Measurements from ENCODE around the gene RNF214. TPM values are rescaled to one million over a fixed set of nuclear protein-coding genes. Genes with fewer than 3 reads are reported as not detected.

RNF214 gene
- total RNA-seq, 4 donors from 2014 or later: 14.8 to 21.2 (median 17.4) TPM

- TF ChIP-seq POLR2A (IDR thresholded peaks at IDR 0.05) (no peak), EP300 (IDR thresholded peaks at IDR 0.05) (no peak)
- Histone ChIP-seq H3K9me3 (no peaks in the 10 kb centered on the region), H3K27ac (peak overlapping the region in 3 of 4 donors; percentile 97 to 99 (median 97)), H3K36me3 (peaks cover 0 to 50% of the 10 kb centered on the region in 2 donors), H3K27me3 (no peaks in the 10 kb centered on the region), H3K4me1 (peaks cover 0 to 43% (median 8%) of the 10 kb centered on the region in 3 donors), H3K4me3 (no peak overlapping the region)
- WGBS, 2 donors (ENCODE audit: low coverage in 1 of 2): 100% methylated on average over 2 of the region's 7 CpGs; no CpG with 5 or more reads in 1 of the 2 donors
- no peak for ATAC-seq
These were observed 35.5 kb upstream of the RNF214 start for GRCh38 chr11:117197006-117197405.

GRCh38 chr11:117197516-117198456 is 34.7 kb upstream of the RNF214 start:
- peak; percentile 64 for ATAC-seq
- Histone ChIP-seq H3K4me1 (peaks cover 0 to 50% (median 8%) of the 10 kb centered on the region in 3 donors), H3K9me3 (no peaks in the 10 kb centered on the region)

GRCh38 chr11:117198613-117199012 is 33.9 kb upstream of the RNF214 start:
- H3K27ac ChIP-seq: peak overlapping the region; percentile 97 to 99 (median 98)
- H3K4me1 ChIP-seq: peaks cover 0 to 58% (median 8%) of the 10 kb centered on the region in 3 donors
- peak overlapping the region; percentile 35 to 73 for H3K4me3 ChIP-seq
- peak; percentile 8 for ATAC-seq
- WGBS, 2 donors (ENCODE audit: low coverage in 1 of 2): 20 to 67% methylated on average over 2 to 4 of the region's 4 CpGs
- peaks cover 0 to 48% of the 10 kb centered on the region in 2 donors for H3K36me3 ChIP-seq
- TF ChIP-seq POLR2A (IDR thresholded peaks at IDR 0.05): no peak
- TF ChIP-seq POLR2AphosphoS5 (IDR thresholded peaks at IDR 0.05): no peak
- TF ChIP-seq EP300 (IDR thresholded peaks at IDR 0.05): no peak
- no peak for TF ChIP-seq CTCF (IDR thresholded peaks at IDR 0.05)
- H3K27me3 ChIP-seq: no peaks in the 10 kb centered on the region
- no peaks in the 10 kb centered on the region for H3K9me3 ChIP-seq

More at GRCh38 chr11:117197516-117198456, 34.7 kb upstream of the RNF214 start:
- Histone ChIP-seq H3K27me3 (no peaks in the 10 kb centered on the region), H3K4me3 (peak overlapping the region; percentile 35 to 73), H3K27ac (peak overlapping the region; percentile 97 to 99 (median 98)), H3K36me3 (peaks cover 0 to 48% of the 10 kb centered on the region in 2 donors)
- TF ChIP-seq CTCF (IDR thresholded peaks at IDR 0.05): peak in 3 of 4 experiments; percentile 78 to 90 (median 85)
- no peak for TF ChIP-seq EP300 (IDR thresholded peaks at IDR 0.05)
- peak; percentile 69 to 71 for TF ChIP-seq POLR2A (IDR thresholded peaks at IDR 0.05)
- TF ChIP-seq POLR2AphosphoS5 (IDR thresholded peaks at IDR 0.05): peak; percentile 94
- WGBS, 2 donors (ENCODE audit: low coverage in 1 of 2): 17% methylated on average over 1 of the region's 17 CpGs; no CpG with 5 or more reads in 1 of the 2 donors

GRCh38 chr11:117199053-117199915 is 33.2 kb upstream of the RNF214 start, which contains the start of gene TAGLN:
TSS of gene TAGLN (plus strand) at chr11:117199370. CDS start at chr11:117203014, 3,644 bp downstream.
- 20% methylated on average over 1 of the region's 34 CpGs; no CpG with 5 or more reads in 1 of the 2 donors for WGBS, 2 donors (ENCODE audit: low coverage in 1 of 2)
- Histone ChIP-seq H3K4me3 (peak within 1 kb of the TSS; percentile 73 to 80), H3K4me1 (peaks cover 0 to 65% (median 8%) of the 10 kb centered on the region in 3 donors), H3K27ac (peak within 1 kb of the TSS; percentile 97 to 99 (median 98)), H3K27me3 (no peaks in the 10 kb centered on the region), H3K36me3 (peaks cover 0 to 48% of the 10 kb centered on the region in 2 donors), H3K9me3 (no peaks in the 10 kb centered on the region)
- no peak for TF ChIP-seq CTCF (IDR thresholded peaks at IDR 0.05)
- TF ChIP-seq POLR2A (IDR thresholded peaks at IDR 0.05): peak; percentile 91 to 95
- TF ChIP-seq POLR2AphosphoS5 (IDR thresholded peaks at IDR 0.05): peak; percentile 99
- peak; percentile 65 for TF ChIP-seq EP300 (IDR thresholded peaks at IDR 0.05)
- ATAC-seq: peak; percentile 85

Data from gastroesophageal sphincter (tissue), 4 donors.